Mesendoderm (in vitro differentiated cells): ENCODE results near the gene C18orf63.

Experiments
- DNase-seq: peaks from one replicate; pipeline ENCODE4 v3.0.0; 2013
- H2AK5ac ChIP-seq: 2 replicates; pipeline ENCODE4 v1.6.1; 2013; ENCODE audit warnings: low read length, inconsistent platforms
- H2BK120ac ChIP-seq: 2 replicates; pipeline ENCODE4 v1.6.1; 2013; ENCODE audit warnings: low read depth, mild to moderate bottlenecking, low read length, moderate library complexity, mixed read lengths
- H2BK15ac ChIP-seq: replicated peaks from 2 replicates; pipeline ENCODE4 v1.6.1; 2013; ENCODE audit warnings: low read depth, mild to moderate bottlenecking, moderate library complexity
- H2BK5ac ChIP-seq: 2 replicates; pipeline ENCODE4 v1.6.1; 2013; ENCODE audit warnings: low read length, inconsistent platforms
- H3K18ac ChIP-seq: 2 replicates; pipeline ENCODE4 v1.6.1; 2013; ENCODE audit warnings: mild to moderate bottlenecking, low read length, mixed read lengths
- H3K23ac ChIP-seq: one replicate; pipeline ENCODE4 v1.6.1; 2013; ENCODE audit warnings: low read length
- H3K27ac ChIP-seq: 2 replicates; pipeline ENCODE4 v1.5.1; 2013; ENCODE audit warnings: low read depth, mild to moderate bottlenecking, inconsistent platforms, low read length, moderate library complexity
- H3K27me3 ChIP-seq: 2 replicates; pipeline ENCODE4 v1.6.1; 2013; ENCODE audit warnings: low read length, control low read depth, mild to moderate bottlenecking, inconsistent platforms; ENCODE audit not compliant: insufficient read depth, poor library complexity
- H3K36me3 ChIP-seq: 2 replicates; pipeline ENCODE4 v1.6.1; 2013; ENCODE audit warnings: low read length, inconsistent platforms; ENCODE audit not compliant: control insufficient read depth, insufficient read depth
- H3K4ac ChIP-seq: one replicate; pipeline ENCODE4 v1.6.1; 2013; ENCODE audit warnings: low read depth, mild to moderate bottlenecking, low read length, moderate library complexity
- H3K4me1 ChIP-seq: 2 replicates; pipeline ENCODE4 v1.6.1; 2013; ENCODE audit warnings: low read depth, low read length, inconsistent platforms; ENCODE audit not compliant: control insufficient read depth
- H3K4me2 ChIP-seq: 2 replicates; pipeline ENCODE4 v1.6.1; 2013; ENCODE audit warnings: low read length
- H3K4me3 ChIP-seq: 2 replicates; pipeline ENCODE4 v1.5.1; 2013; ENCODE audit warnings: mild to moderate bottlenecking, low read length
- H3K56ac ChIP-seq: one replicate; pipeline ENCODE4 v1.6.1; 2013; ENCODE audit warnings: low read length
- H3K79me1 ChIP-seq: 2 replicates; pipeline ENCODE4 v1.6.1; 2013; ENCODE audit warnings: low read length, inconsistent platforms
- H3K79me2 ChIP-seq: 2 replicates; pipeline ENCODE4 v1.6.1; 2013; ENCODE audit warnings: mild to moderate bottlenecking, low read length; ENCODE audit not compliant: control insufficient read depth, insufficient read depth
- H3K9ac ChIP-seq: 2 replicates; pipeline ENCODE4 v1.6.1; 2013; ENCODE audit warnings: low read length, inconsistent platforms
- H4K5ac ChIP-seq: one replicate; pipeline ENCODE4 v1.6.1; 2013; ENCODE audit warnings: low read length
- H4K8ac ChIP-seq: one replicate; pipeline ENCODE4 v1.6.1; 2013; ENCODE audit warnings: low read depth, mild to moderate bottlenecking, control low read depth, low read length, moderate library complexity
- WGBS: extraction: QIAGEN DNeasy Blood & Tissue Kit; methylation state at CpG from one replicate; pipeline ENCODE4 v1.1.7; 2013; ENCODE audit warnings: low lambda C conversion rate, missing lambda C conversion rate; ENCODE audit not compliant: insufficient coverage; ENCODE audit errors: extremely low coverage; 5-methylcytosine and 5-hydroxymethylcytosine counted together

C18orf63 gene

DNA sequence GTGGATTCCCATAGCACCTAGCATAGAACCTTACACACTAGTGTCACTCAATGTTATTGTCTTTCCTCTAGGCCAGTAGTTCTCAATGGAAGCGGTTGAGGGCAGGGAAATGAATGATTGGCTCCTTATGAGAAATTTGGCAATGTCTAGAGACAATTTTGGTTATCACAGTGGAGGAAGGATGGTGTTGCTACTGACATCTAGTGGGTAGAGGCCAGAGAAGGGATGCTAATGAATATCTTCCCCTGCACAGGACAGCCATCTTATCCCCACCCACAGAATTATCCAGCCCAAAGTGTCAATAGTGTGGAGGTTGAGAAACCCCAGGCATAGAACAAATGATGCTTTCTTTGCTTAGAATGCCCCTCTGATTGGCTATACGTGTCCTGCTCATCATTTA, 15.8 kb downstream of the C18orf63 start:
- Histone ChIP-seq H3K9ac (no peak overlapping the region), H3K79me1 (no peaks in the 10 kb centered on the region), H3K18ac (no peak overlapping the region), H3K4me2 (no peak overlapping the region), H4K8ac (no peak overlapping the region), H2BK120ac (no peak overlapping the region), H3K23ac (no peak overlapping the region), H3K79me2 (no peaks in the 10 kb centered on the region), H3K4ac (no peak overlapping the region), H4K5ac (no peak overlapping the region), H2AK5ac (no peak overlapping the region), H3K4me3 (no peak overlapping the region), H3K4me1 (no peaks in the 10 kb centered on the region), H2BK5ac (no peak overlapping the region), H3K27me3 (no peaks in the 10 kb centered on the region), H3K36me3 (no peaks in the 10 kb centered on the region), H3K56ac (no peak overlapping the region), H3K27ac (no peak overlapping the region), H2BK15ac (no peak overlapping the region)
- no CpG with 5 or more reads among the region's 2 CpGs for WGBS
- DNase-seq = peak; percentile 53

DNA sequence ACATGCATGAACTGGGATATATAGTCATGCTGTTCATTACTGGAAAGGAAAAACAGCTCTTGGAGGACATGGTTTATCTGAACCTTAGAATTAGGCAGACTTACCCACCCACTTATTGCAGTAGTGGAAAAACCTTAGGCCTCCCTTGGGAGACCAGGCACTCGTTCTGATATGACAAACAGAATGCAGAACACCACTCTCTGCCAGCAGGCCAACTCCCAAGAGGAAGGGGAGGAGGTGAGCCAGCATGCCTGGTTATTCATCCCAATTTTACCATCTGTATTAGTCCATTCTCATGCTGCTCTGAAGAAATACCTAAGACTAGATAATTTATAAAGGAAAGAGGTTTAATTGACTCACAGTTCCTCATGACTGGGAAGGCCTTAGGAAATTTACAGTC, 17.5 kb downstream of the C18orf63 start:
- H2AK5ac ChIP-seq = no peak overlapping the region
- no peak overlapping the region for H2BK5ac ChIP-seq
- no peak overlapping the region for H3K4me2 ChIP-seq
- no peak overlapping the region for H3K56ac ChIP-seq
- H3K23ac ChIP-seq = no peak overlapping the region
- no peak overlapping the region for H2BK120ac ChIP-seq
- H3K4ac ChIP-seq = no peak overlapping the region
- H4K8ac ChIP-seq = no peak overlapping the region
- no peaks in the 10 kb centered on the region for H3K79me2 ChIP-seq
- no peak overlapping the region for H3K4me3 ChIP-seq
- H4K5ac ChIP-seq = no peak overlapping the region
- no peaks in the 10 kb centered on the region for H3K27me3 ChIP-seq
- H3K36me3 ChIP-seq = no peaks in the 10 kb centered on the region
- no CpG with 5 or more reads among the region's 1 CpG for WGBS
- no peak overlapping the region for H3K9ac ChIP-seq
- H3K18ac ChIP-seq = no peak overlapping the region
- H3K27ac ChIP-seq = no peak overlapping the region
- H3K4me1 ChIP-seq = no peaks in the 10 kb centered on the region
- no peak for DNase-seq
- no peak overlapping the region for H2BK15ac ChIP-seq
- H3K79me1 ChIP-seq = no peaks in the 10 kb centered on the region

DNA sequence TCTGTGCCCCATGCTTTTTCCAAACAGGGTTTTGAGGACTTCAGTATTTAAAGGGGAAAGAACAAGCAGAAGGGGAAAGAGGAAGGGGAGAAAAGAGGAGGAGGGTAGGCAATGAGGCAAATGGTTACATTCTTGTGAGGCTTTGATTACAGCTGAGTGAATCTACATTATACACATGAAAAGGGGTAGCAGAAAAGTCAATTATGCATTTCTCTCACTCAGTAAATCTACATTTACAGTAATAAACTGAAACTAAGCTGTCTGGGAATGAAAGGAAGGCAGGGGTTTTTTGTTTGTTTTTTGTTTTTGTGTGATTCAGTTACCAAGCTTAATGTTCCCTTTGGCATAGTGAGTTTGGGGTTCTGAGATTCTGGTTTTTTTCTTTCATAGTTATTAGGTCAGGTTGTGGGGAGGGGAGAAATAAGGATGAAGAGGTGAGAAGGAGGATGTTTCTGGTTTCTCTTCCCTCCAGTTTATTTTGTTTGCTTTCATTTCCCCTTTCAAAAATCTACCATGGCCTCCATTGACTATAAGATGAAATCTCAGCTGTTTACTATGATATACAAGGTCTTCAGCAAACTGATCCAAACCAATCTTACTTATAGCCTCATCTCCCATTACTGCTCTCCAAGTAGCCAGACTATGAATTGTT, 18.7 kb downstream of the C18orf63 start:
- peak overlapping the region; percentile 12 for H3K56ac ChIP-seq
- no peak overlapping the region for H3K9ac ChIP-seq
- no peak overlapping the region for H3K27ac ChIP-seq
- no peak overlapping the region for H2BK120ac ChIP-seq
- no peak overlapping the region for H3K4ac ChIP-seq
- no peak overlapping the region for H3K23ac ChIP-seq
- H3K18ac ChIP-seq = no peak overlapping the region
- no peak overlapping the region for H4K8ac ChIP-seq
- H3K4me2 ChIP-seq = no peak overlapping the region
- no peaks in the 10 kb centered on the region for H3K27me3 ChIP-seq
- H3K4me3 ChIP-seq = no peak overlapping the region
- H3K36me3 ChIP-seq = no peaks in the 10 kb centered on the region
- no peak overlapping the region for H2BK15ac ChIP-seq
- no peak overlapping the region for H2AK5ac ChIP-seq
- no peaks in the 10 kb centered on the region for H3K79me2 ChIP-seq
- DNase-seq = no peak
- no peaks in the 10 kb centered on the region for H3K4me1 ChIP-seq
- H2BK5ac ChIP-seq = no peak overlapping the region
- H3K79me1 ChIP-seq = no peaks in the 10 kb centered on the region
- no peak overlapping the region for H4K5ac ChIP-seq

DNA sequence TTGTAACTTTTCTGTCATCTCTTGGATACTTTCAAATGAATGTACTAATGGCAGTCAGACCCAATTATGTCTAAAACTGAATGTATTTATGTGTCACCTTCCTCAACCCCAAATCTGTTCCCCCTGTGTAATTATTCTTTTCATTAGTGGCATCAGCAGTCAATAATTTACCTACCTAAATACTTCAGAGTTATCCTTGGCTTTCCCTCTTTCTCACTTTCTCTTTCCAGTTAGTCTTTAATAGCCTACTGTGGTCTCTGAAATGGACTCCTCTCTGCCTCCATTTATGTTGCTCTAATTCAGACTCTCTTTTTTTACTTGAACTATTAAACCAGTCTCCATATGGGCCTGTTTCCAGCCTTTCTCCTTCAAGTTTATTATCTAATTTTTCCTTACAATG, 21.0 kb downstream of the C18orf63 start:
- DNase-seq = no peak
- H2BK120ac ChIP-seq = no peak overlapping the region
- no peak overlapping the region for H3K9ac ChIP-seq
- H3K23ac ChIP-seq = no peak overlapping the region
- no peak overlapping the region for H3K56ac ChIP-seq
- no peak overlapping the region for H4K8ac ChIP-seq
- no peak overlapping the region for H3K4me3 ChIP-seq
- H3K4me2 ChIP-seq = no peak overlapping the region
- H2AK5ac ChIP-seq = no peak overlapping the region
- H3K27me3 ChIP-seq = no peaks in the 10 kb centered on the region
- no peak overlapping the region for H2BK15ac ChIP-seq
- H2BK5ac ChIP-seq = no peak overlapping the region
- H3K27ac ChIP-seq = no peak overlapping the region
- no peaks in the 10 kb centered on the region for H3K4me1 ChIP-seq
- no peak overlapping the region for H3K18ac ChIP-seq
- no peaks in the 10 kb centered on the region for H3K36me3 ChIP-seq
- no peaks in the 10 kb centered on the region for H3K79me2 ChIP-seq
- no peak overlapping the region for H4K5ac ChIP-seq
- H3K4ac ChIP-seq = no peak overlapping the region
- no peaks in the 10 kb centered on the region for H3K79me1 ChIP-seq

DNA sequence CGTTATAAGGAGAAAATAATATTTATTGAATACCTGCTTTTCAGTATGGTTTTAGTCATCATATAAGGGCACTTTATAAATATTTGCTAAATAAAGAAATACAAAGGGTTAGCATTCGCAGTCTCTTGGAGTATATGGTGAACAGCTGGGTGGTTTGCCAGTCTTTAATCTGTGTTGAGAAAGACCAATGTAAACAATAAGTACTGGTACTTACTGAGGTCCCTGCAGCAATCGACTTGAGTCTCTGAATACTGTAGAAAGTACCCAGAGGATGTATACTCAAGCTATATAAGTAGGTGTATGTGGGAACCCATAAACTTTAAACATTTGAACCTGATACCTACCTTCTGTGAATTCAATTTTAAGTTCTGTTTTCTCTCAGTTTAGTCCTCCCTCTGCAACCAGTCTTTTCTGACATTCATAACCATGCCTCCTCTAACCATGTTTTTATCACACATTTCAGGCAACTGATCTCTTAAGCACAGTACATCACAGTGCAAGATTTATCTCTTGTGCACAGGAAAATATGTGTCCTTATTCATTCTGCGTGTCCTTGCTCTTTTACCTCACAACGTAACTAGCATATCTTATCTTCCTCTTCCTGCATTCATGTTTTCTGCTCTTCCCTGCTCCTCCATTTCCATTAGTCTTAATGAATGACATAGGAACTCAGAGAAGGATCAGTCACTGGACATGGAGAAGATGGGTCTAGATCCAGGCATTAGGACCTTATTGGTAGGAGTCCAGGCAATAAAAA, 21.7 kb downstream of the C18orf63 start:
- Histone ChIP-seq H3K4ac (no peak overlapping the region), H2BK15ac (no peak overlapping the region), H3K4me2 (no peak overlapping the region), H3K36me3 (no peaks in the 10 kb centered on the region), H4K8ac (no peak overlapping the region), H2BK5ac (no peak overlapping the region), H2AK5ac (no peak overlapping the region), H3K27me3 (no peaks in the 10 kb centered on the region), H3K23ac (no peak overlapping the region), H3K4me3 (no peak overlapping the region), H2BK120ac (no peak overlapping the region), H3K27ac (no peak overlapping the region), H4K5ac (no peak overlapping the region), H3K56ac (no peak overlapping the region), H3K4me1 (no peaks in the 10 kb centered on the region), H3K79me1 (no peaks in the 10 kb centered on the region), H3K18ac (no peak overlapping the region), H3K9ac (no peak overlapping the region), H3K79me2 (no peaks in the 10 kb centered on the region)
- no peak for DNase-seq
- WGBS = no CpG with 5 or more reads among the region's 5 CpGs

DNA sequence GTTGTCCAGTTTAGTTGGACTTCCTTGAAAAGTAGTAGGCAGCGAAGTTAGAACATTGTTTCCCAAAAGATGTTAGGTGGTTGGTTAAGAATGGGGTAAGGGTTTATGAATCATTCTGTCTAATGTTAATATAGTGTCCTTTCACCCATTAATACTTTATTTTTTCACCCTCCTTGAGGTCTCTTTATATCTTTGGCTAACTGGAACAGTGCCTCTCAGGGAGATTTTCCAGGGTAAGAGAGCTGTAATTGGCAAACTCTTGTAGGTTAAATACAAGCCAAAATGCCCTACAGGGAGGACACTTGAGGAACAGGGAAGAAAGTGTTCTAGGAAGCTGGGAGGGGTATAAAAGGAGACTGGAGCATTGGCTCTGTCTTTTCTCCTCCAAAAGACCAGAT, 22.3 kb downstream of the C18orf63 start:
- no peaks in the 10 kb centered on the region for H3K36me3 ChIP-seq
- H3K9ac ChIP-seq = no peak overlapping the region
- no peak overlapping the region for H3K4ac ChIP-seq
- H3K4me1 ChIP-seq = no peaks in the 10 kb centered on the region
- no peak overlapping the region for H2AK5ac ChIP-seq
- H3K27me3 ChIP-seq = no peaks in the 10 kb centered on the region
- no peak overlapping the region for H3K4me3 ChIP-seq
- H3K18ac ChIP-seq = no peak overlapping the region
- no peak overlapping the region for H2BK120ac ChIP-seq
- H3K56ac ChIP-seq = no peak overlapping the region
- H3K79me1 ChIP-seq = no peaks in the 10 kb centered on the region
- H2BK5ac ChIP-seq = no peak overlapping the region
- no peak overlapping the region for H3K27ac ChIP-seq
- no peak for DNase-seq
- H3K4me2 ChIP-seq = no peak overlapping the region
- no peak overlapping the region for H4K5ac ChIP-seq
- no peaks in the 10 kb centered on the region for H3K79me2 ChIP-seq
- no peak overlapping the region for H4K8ac ChIP-seq
- no CpG with 5 or more reads among the region's 1 CpG for WGBS
- H2BK15ac ChIP-seq = no peak overlapping the region
- H3K23ac ChIP-seq = no peak overlapping the region
